Mesothelial cell of epicardium (in vitro differentiated cells): ENCODE measurements around the gene USF3. TPM values are rescaled to one million over a fixed set of nuclear protein-coding genes. Genes with fewer than 3 reads are reported as not detected.
A peak's percentile ranks its signal among the peaks of the same experiment; 100 is the strongest.

Source experiments
- DNase-seq, 2 experiments: peaks; one replicate each; pipeline ENCODE4 v3.0.0; 2021; ENCODE audit warnings: low spot score in 2 of 2; ENCODE audit not compliant: unreplicated experiment in 2 of 2
- H3K27ac Mint-ChIP-seq: 2 replicates; pipeline ENCODE4 v1.8.0; 2021; ENCODE audit warnings: mixed read lengths
- H3K27me3 Mint-ChIP-seq: 2 replicates; pipeline ENCODE4 v1.8.0; 2021; ENCODE audit warnings: low read depth, mixed read lengths
- H3K36me3 Mint-ChIP-seq: 2 replicates; pipeline ENCODE4 v1.8.0; 2021; ENCODE audit warnings: mixed read lengths
- H3K4me1 Mint-ChIP-seq: 2 replicates; pipeline ENCODE4 v1.8.0; 2021; ENCODE audit warnings: mixed read lengths
- H3K4me3 Mint-ChIP-seq: 2 replicates; pipeline ENCODE4 v1.8.0; 2021; ENCODE audit warnings: mild to moderate bottlenecking, moderate library complexity, mixed read lengths
- H3K9me3 Mint-ChIP-seq: 2 replicates; pipeline ENCODE4 v1.8.0; 2021; ENCODE audit warnings: mixed read lengths
- total RNA-seq: library from RNA; stranded (reverse); gene quantifications from 3 replicates; pipeline ENCODE4 v1.2.1, GENCODE V29; 2021
- TF ChIP-seq, protein P1 (sequence below): fragments of 200-600 bp; sonication (generic); IDR thresholded peaks from one replicate; pipeline ENCODE4 v1.5.0; 2021; ENCODE audit warnings: antibody characterized with exemption; ENCODE audit not compliant: unreplicated experiment

The USF3 gene
- total RNA-seq, 1 donor from 2014 or later: 17.9 TPM

DNA sequence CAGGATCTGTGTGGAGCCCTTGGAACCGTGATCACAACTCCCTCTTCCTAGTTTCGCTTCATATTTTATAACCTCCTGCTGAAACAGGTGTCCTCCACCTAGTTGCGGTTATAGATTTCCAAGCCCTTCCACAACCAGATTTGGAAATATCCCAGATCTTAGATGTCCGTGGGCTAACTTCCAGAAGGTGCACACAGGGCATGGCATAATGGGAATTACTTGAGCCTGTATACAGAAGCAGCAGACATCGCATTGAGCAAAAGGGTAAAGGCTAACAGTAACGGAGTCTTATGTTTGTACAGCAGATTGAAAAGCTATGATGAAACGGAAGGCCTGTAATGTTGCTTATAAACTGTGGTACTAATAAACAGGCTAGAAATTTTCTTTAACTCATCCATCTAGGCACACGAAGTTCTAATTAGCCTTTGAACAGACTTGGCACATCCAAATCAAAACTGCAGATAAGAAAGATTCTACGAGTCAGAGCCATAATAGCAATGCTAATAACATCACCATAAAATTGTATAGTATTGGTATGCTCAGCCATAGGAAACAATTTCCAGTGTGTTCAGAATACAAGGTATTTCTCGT lies 1.2 kb upstream of the USF3 start:
- DNase-seq: no peak
- no peak overlapping the region for H3K27ac Mint-ChIP-seq
- no peak overlapping the region for H3K4me3 Mint-ChIP-seq
- H3K4me1 Mint-ChIP-seq: peaks cover 22% of the 10 kb centered on the region
- TF ChIP-seq, protein P1, sequence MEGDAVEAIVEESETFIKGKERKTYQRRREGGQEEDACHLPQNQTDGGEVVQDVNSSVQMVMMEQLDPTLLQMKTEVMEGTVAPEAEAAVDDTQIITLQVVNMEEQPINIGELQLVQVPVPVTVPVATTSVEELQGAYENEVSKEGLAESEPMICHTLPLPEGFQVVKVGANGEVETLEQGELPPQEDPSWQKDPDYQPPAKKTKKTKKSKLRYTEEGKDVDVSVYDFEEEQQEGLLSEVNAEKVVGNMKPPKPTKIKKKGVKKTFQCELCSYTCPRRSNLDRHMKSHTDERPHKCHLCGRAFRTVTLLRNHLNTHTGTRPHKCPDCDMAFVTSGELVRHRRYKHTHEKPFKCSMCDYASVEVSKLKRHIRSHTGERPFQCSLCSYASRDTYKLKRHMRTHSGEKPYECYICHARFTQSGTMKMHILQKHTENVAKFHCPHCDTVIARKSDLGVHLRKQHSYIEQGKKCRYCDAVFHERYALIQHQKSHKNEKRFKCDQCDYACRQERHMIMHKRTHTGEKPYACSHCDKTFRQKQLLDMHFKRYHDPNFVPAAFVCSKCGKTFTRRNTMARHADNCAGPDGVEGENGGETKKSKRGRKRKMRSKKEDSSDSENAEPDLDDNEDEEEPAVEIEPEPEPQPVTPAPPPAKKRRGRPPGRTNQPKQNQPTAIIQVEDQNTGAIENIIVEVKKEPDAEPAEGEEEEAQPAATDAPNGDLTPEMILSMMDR: no peak
- no peaks in the 10 kb centered on the region for H3K27me3 Mint-ChIP-seq
- H3K9me3 Mint-ChIP-seq: no peaks in the 10 kb centered on the region
- H3K36me3 Mint-ChIP-seq: no peaks in the 10 kb centered on the region

DNA sequence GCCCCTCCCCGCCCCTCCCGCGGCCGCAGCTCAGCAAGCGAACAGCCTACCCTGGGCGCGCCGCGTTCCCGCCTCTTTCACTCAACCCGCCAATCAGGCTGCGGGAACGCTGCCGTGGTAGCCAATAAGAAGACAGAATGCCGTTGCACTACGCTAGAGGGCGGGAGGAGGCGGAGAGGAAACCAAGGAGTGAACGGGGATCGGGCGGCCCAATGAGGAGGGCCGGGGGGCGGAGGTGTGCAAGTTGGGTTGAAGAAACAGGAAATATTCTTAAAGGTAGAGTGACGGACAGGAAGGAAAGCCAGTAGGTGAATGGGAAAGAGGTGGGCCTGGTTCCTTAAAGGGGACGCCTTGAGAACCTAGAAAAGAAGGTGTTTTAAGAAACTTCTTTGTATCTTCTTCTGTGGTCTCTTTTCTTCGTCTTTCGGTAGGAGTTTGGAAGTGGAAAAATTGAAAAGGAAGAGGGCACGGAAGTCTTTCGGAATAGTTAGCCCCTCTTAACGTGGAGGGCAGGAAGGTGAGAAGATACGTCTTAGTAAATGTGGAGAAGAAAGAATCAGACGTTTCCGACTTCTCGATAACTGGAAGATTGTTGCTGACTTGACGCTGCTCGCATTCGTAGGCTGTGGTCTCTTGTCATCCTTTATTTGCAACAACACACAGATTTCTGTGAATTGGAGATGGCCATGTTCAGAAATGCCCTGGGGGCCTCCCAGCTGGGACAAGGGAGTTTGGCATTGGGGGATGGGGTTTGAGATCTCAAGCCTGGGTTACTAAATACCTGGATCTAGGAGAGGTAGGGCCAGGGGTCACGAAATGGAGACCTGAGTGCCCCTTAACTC lies 437 bp upstream of the USF3 start:
- Mint-ChIP-seq H3K27ac (no peak overlapping the region), H3K4me3 (no peak overlapping the region), H3K9me3 (no peaks in the 10 kb centered on the region), H3K27me3 (no peaks in the 10 kb centered on the region), H3K4me1 (peaks cover 22% of the 10 kb centered on the region), H3K36me3 (no peaks in the 10 kb centered on the region)
- TF ChIP-seq, protein P1: no peak
- DNase-seq: peak; percentile 94 to 99

DNA sequence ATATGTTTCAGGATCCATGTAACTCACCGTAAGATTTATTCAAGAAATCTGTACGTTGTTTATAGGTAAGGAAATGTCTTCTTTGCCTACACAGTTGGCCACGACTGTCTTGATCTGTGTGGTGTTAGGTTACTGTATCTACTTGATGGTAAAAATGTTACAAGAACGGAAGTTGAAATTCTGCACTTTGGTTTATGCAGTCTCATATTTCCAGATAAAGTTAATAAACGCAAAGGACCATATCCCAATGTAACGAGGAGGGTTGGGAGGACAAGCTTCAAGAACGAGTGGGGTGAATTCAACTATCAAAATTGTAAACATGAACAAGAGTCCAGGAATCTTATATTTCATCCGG lies 1.0 kb downstream of the USF3 start:
- TF ChIP-seq, protein P1: no peak
- peak overlapping the region; percentile 99 for H3K27ac Mint-ChIP-seq
- no peak for DNase-seq
- no peaks in the 10 kb centered on the region for H3K27me3 Mint-ChIP-seq
- no peaks in the 10 kb centered on the region for H3K9me3 Mint-ChIP-seq
- H3K4me1 Mint-ChIP-seq: peaks cover 22% of the 10 kb centered on the region
- H3K36me3 Mint-ChIP-seq: no peaks in the 10 kb centered on the region
- H3K4me3 Mint-ChIP-seq: peak overlapping the region; percentile 99

DNA sequence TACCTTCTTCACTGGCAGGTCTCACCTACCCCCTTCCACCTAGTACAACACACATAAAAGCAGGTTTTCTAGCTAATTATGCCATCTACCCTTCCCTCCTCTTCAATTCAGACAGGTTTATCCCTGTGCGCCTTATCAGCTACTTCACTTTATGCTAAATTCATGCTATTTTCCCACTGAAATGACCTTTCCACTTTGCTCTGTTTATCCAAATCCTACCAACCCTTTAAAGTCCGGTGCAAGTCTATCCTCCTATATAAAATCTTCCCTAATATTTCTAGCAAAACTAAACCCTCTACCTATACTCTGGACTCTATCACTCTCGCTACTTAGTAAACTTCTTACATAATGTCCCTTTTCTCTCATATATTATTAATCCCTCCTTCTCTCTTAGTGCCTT lies 6.0 kb downstream of the USF3 start:
- Mint-ChIP-seq H3K27ac (no peak overlapping the region), H3K4me3 (no peak overlapping the region), H3K36me3 (peaks cover 15% of the 10 kb centered on the region), H3K4me1 (peaks cover 20% of the 10 kb centered on the region), H3K27me3 (no peaks in the 10 kb centered on the region), H3K9me3 (peaks cover 13% of the 10 kb centered on the region)
- no peak for DNase-seq
- TF ChIP-seq, protein P1: no peak

DNA sequence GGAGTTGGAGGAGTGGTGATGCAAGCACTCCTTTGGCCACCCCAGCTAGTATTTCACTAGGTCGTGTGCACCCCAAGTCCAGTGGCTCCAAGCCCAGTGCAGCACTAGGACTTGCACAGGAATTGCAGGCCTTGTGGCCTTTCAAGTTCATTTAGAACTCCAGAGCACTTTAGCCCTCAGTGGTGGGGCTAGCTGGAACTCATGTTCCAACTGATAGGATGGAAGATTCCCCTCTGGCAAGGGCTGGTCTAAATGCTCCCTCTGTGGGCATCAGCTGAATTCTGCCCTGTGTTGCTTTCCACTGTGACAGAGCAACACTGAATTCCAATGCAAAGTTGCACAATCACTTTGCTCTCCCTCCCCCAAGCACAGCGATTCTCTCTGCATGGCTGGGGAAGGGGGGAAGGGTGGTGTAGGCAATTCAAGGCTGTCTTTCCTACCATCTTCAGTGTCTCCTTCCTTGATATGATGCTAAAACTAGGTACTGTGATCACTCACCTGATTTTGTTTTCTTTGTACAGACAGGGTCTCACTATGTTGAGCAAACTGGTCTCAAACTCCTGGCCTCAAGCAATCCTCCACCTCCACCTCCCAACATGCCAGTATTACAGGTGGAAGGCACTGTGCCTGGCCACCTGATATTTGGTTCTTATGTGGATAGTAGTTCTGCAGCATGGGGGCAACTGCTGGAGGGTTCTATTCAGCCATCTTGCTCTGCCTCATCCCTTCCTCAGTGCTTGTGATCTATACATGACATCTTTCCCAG lies 10.3 kb downstream of the USF3 start:
- Mint-ChIP-seq H3K4me1 (no peaks in the 10 kb centered on the region), H3K27ac (no peak overlapping the region), H3K4me3 (no peak overlapping the region), H3K36me3 (peaks cover 44% of the 10 kb centered on the region), H3K27me3 (no peaks in the 10 kb centered on the region), H3K9me3 (peaks cover 44% of the 10 kb centered on the region)
- TF ChIP-seq, protein P1: no peak
- DNase-seq: no peak
